Astrocyte (in vitro differentiated cells and primary cell): Measurements from ENCODE around the gene INPP5E.

Source experiments
- EZH2 ChIP-seq: IDR thresholded peaks from 2 replicates; pipeline ENCODE4 v1.6.1; 2012; ENCODE audit warnings: mild to moderate bottlenecking, low read length, inconsistent platforms; ENCODE audit not compliant: insufficient read depth
- TF ChIP-seq, protein P1 (sequence below): IDR thresholded peaks from 2 replicates; pipeline ENCODE4 v1.5.1; 2011; ENCODE audit warnings: low read depth, mild to moderate bottlenecking, inconsistent platforms, low read length, moderate library complexity; ENCODE audit not compliant: insufficient read depth

DNA sequence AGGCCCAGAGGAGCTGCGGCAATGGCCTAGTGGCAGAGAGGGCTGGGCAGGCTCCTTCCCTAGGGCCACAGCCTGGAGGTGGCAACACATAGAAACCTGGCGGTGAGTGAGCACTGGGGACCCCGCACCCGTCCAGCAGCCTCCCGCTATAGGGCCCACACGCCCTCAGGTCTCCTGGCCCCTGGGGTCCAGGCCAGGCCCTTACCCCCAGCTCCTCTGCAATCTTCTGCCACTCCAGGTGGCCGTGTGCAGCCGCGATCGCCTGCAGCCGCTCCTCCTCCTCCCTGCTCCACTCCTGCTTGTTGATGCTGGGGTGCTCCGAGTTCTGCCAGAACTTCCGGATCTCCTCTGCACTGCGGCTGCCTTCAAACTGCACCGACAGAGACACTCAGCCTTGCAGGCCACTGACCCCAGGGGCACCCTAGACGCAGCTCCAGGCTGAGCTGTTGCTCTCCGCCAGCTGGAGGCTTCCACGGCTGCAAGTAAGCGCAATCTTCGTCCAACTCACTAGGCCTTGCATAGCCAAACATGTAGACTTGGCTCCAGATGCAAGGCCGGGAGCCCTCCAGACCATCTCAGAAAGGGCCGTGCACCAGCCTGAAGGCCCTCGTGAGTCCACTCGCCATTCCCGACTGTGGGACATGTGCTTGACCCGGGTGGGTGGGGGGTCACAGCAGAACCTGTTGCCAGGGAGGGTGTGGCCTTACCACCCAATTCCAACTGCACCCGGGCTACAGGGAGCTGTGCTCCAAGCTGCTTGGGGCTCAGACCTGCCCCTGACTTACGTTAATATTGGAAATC, 47.7 kb downstream of the INPP5E start:
- TF ChIP-seq, protein P1, sequence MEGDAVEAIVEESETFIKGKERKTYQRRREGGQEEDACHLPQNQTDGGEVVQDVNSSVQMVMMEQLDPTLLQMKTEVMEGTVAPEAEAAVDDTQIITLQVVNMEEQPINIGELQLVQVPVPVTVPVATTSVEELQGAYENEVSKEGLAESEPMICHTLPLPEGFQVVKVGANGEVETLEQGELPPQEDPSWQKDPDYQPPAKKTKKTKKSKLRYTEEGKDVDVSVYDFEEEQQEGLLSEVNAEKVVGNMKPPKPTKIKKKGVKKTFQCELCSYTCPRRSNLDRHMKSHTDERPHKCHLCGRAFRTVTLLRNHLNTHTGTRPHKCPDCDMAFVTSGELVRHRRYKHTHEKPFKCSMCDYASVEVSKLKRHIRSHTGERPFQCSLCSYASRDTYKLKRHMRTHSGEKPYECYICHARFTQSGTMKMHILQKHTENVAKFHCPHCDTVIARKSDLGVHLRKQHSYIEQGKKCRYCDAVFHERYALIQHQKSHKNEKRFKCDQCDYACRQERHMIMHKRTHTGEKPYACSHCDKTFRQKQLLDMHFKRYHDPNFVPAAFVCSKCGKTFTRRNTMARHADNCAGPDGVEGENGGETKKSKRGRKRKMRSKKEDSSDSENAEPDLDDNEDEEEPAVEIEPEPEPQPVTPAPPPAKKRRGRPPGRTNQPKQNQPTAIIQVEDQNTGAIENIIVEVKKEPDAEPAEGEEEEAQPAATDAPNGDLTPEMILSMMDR, result no peak
- TF ChIP-seq EZH2, result no peak
